Osteoblast (primary cell): Measurements from ENCODE around the gene KRT1. TPM values are rescaled to one million over a fixed set of nuclear protein-coding genes. Genes with fewer than 3 reads are reported as not detected.

Experiments used
- DNase-seq: peaks from one replicate; pipeline ENCODE4 v3.0.0; 2011; ENCODE audit warnings: low spot score, mixed read lengths; ENCODE audit not compliant: insufficient read length; ENCODE audit errors: missing footprints
- H2AFZ ChIP-seq: 2 replicates; pipeline ENCODE4 v1.6.0; 2011; ENCODE audit warnings: mild to moderate bottlenecking, low read length
- H3K27ac ChIP-seq: 2 replicates; pipeline ENCODE4 v1.5.1; 2011; ENCODE audit warnings: mild to moderate bottlenecking, low read depth, low read length, moderate library complexity
- H3K27me3 ChIP-seq: 2 replicates; pipeline ENCODE4 v1.6.0; 2012; ENCODE audit warnings: mild to moderate bottlenecking, control low read depth, inconsistent platforms, low read length, moderate library complexity; ENCODE audit not compliant: insufficient read depth
- H3K36me3 ChIP-seq: 2 replicates; pipeline ENCODE4 v1.5.1; 2011; ENCODE audit warnings: mild to moderate bottlenecking, low read length, control low read depth, moderate library complexity; ENCODE audit not compliant: insufficient read depth
- H3K4me1 ChIP-seq: 2 replicates; pipeline ENCODE4 v1.5.1; 2011; ENCODE audit warnings: mild to moderate bottlenecking, low read length, control low read depth, moderate library complexity; ENCODE audit not compliant: insufficient read depth
- H3K4me2 ChIP-seq: 2 replicates; pipeline ENCODE4 v1.6.0; 2011; ENCODE audit warnings: mild to moderate bottlenecking, low read length; ENCODE audit not compliant: insufficient read depth
- H3K4me3 ChIP-seq: fragments of 200-600 bp; sonication (generic); 3 replicates; pipeline ENCODE4 v1.5.1; 2012; ENCODE audit warnings: mild to moderate bottlenecking, low read length, inconsistent platforms; ENCODE audit not compliant: insufficient read depth
- H3K79me2 ChIP-seq: 2 replicates; pipeline ENCODE4 v1.6.0; 2012; ENCODE audit warnings: mild to moderate bottlenecking, low read length, control low read depth, inconsistent platforms; ENCODE audit not compliant: insufficient read depth
- H3K9me3 ChIP-seq: 2 replicates; pipeline ENCODE4 v1.5.1; 2011; ENCODE audit warnings: low read depth, low read length, control low read depth
- H4K20me1 ChIP-seq: 2 replicates; pipeline ENCODE4 v1.6.0; 2012; ENCODE audit warnings: mild to moderate bottlenecking, low read length, control low read depth; ENCODE audit not compliant: insufficient read depth
- total RNA-seq: library from RNA; depleted of rRNA; stranded (reverse); fragments of >200 nt; gene quantifications from 2 replicates; pipeline ENCODE4 v1.2.3, GENCODE V29; 2012
- TF ChIP-seq, protein P1 (sequence below): IDR thresholded peaks from 2 replicates; pipeline ENCODE4 v1.5.1; 2011; ENCODE audit warnings: mild to moderate bottlenecking, low read depth, low read length, moderate library complexity; ENCODE audit errors: extremely low read depth

KRT1 gene
- total RNA-seq, 1 donor, result not detected

DNA sequence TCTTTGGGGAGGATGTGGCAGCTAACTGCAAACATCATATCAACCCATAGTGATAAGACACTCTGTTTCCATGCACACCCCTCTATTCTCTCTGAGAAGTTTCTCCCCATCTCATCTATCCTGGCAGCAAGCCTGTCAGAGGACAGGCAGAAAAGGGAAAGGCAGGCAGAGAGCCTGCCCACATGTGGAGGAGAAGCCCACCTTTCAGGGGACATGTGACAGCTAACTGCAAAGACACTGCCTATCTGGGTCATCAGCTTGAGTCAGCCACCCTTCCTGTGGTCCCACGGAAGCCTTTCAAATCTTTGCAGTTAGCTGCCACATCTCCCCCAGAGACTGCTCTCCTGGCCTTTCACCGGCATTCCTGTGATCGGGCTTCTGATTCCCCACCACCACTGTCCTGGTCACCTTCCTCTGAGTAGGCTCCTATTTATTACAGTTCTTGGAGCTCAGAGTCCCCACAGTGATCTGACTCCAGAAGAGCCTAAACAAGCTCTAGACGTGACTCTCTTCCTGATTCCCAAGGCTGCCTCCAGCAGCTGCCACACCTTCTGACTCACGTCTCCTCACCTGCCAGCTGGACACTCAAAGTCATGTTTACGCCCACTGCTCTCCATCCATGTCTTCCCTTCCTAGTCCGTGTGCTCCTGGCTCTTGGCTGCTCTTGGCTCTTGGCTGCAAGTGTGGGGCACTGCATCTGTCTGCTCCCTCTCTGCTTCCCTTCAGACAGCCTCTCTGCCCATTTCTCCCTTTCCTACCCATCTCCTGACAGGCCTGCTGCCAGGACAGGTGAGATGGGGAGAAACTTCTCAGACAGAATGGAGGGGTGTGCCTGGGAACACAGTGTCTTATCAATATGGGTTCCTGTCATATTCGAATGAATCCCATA is 7.5 kb upstream of the KRT1 start:
- TF ChIP-seq, protein P1, sequence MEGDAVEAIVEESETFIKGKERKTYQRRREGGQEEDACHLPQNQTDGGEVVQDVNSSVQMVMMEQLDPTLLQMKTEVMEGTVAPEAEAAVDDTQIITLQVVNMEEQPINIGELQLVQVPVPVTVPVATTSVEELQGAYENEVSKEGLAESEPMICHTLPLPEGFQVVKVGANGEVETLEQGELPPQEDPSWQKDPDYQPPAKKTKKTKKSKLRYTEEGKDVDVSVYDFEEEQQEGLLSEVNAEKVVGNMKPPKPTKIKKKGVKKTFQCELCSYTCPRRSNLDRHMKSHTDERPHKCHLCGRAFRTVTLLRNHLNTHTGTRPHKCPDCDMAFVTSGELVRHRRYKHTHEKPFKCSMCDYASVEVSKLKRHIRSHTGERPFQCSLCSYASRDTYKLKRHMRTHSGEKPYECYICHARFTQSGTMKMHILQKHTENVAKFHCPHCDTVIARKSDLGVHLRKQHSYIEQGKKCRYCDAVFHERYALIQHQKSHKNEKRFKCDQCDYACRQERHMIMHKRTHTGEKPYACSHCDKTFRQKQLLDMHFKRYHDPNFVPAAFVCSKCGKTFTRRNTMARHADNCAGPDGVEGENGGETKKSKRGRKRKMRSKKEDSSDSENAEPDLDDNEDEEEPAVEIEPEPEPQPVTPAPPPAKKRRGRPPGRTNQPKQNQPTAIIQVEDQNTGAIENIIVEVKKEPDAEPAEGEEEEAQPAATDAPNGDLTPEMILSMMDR, result no peak
- Histone ChIP-seq H3K27me3 (peaks cover 66% of the 10 kb centered on the region), H3K4me2 (no peak overlapping the region), H3K79me2 (no peaks in the 10 kb centered on the region), H3K27ac (no peak overlapping the region), H4K20me1 (no peaks in the 10 kb centered on the region), H3K4me1 (no peaks in the 10 kb centered on the region), H3K36me3 (no peaks in the 10 kb centered on the region), H3K4me3 (no peak overlapping the region), H2AFZ (no peak overlapping the region), H3K9me3 (no peaks in the 10 kb centered on the region)
- DNase-seq, result no peak

DNA sequence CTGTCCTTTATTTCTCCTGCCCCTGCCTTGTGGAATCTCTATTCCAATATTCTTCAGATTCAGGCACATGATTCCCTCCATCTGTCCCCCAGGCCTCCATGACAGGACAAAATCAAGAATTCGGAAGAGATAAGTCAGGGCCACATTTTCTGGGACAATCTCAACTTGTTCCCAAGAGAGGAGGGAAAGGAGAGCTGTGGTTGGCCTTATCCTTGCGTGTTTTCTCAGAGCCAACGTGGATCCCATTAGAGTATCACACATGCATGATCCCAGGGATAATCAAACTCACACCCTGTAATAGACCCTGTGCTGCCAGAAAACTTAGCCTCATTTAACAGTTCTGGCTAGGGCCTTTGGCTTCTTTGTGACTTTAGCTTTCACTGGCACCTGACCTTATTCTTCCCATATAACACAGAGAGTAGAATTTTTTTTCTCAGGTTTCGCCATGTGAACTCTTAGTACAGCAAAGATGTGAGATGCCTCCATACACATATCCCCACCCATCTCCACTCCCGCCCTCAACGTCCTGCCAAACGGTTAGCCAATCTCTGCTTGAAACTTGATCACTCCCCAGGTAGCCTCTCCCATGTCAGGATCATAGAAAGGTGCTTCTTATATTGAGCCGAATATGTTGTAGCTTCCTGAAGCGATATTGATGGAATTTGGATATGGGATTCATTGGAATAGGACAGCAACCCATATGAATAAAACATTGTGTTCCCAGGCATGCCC is 6.7 kb upstream of the KRT1 start:
- Histone ChIP-seq H3K27me3 (peaks cover 61% of the 10 kb centered on the region), H4K20me1 (no peaks in the 10 kb centered on the region), H3K4me3 (no peak overlapping the region), H3K9me3 (no peaks in the 10 kb centered on the region), H3K79me2 (no peaks in the 10 kb centered on the region), H3K27ac (no peak overlapping the region), H3K4me1 (no peaks in the 10 kb centered on the region), H2AFZ (no peak overlapping the region), H3K4me2 (no peak overlapping the region), H3K36me3 (no peaks in the 10 kb centered on the region)
- TF ChIP-seq, protein P1, result no peak
- no peak for DNase-seq

DNA sequence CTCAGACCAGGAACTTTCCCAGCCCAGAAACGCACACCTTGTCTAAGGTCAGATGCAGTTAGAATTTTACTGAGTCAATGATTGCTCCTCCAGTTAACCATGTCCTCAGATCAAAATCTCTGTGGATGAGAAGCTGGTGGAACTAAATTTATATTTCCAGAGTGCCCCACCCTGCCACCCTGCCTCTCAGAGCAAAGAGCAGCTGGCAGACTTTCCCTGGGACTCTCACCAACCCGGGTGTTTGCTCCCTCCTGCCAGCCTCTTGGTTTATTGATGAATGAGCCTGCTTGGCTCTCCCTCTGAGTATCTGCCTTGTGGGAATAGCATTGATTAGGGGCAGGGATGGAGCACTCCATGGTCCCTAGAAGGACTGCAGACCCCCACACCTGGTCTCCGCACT is 5.9 kb upstream of the KRT1 start:
- Histone ChIP-seq H3K79me2 (no peaks in the 10 kb centered on the region), H3K36me3 (no peaks in the 10 kb centered on the region), H3K9me3 (no peaks in the 10 kb centered on the region), H4K20me1 (no peaks in the 10 kb centered on the region), H3K27ac (no peak overlapping the region), H2AFZ (no peak overlapping the region), H3K4me3 (no peak overlapping the region), H3K4me1 (no peaks in the 10 kb centered on the region), H3K4me2 (no peak overlapping the region), H3K27me3 (peaks cover 57% of the 10 kb centered on the region)
- TF ChIP-seq, protein P1, result no peak
- DNase-seq, result no peak

DNA sequence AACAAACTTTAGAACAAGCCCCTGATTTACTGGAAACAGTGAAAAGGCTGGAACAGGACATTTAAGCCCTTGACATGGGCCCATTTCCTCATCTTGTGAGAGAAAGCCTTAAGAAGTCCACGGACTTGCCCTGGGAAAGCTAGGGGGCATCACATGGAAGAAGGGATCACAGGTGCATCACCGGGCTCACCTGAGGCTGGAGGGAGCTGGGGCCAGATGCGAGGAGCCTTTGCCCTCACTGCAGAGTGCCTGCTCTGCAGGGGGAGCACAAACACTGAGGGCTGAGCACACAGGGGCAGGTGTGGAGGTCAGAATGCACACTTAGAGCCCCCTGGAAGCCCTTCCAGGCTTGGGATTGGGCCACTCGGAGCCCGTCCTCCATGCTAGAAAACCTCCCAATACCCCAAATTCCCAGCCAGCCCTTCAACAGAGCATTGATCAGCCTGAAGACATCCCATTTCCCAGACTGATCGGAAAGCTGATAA is 5.2 kb upstream of the KRT1 start:
- H3K4me2 ChIP-seq, result no peak overlapping the region
- peaks cover 55% of the 10 kb centered on the region for H3K27me3 ChIP-seq
- no peak overlapping the region for H3K27ac ChIP-seq
- no peaks in the 10 kb centered on the region for H3K79me2 ChIP-seq
- TF ChIP-seq, protein P1, result no peak
- H4K20me1 ChIP-seq, result no peaks in the 10 kb centered on the region
- H3K36me3 ChIP-seq, result no peaks in the 10 kb centered on the region
- no peaks in the 10 kb centered on the region for H3K9me3 ChIP-seq
- H2AFZ ChIP-seq, result no peak overlapping the region
- H3K4me1 ChIP-seq, result no peaks in the 10 kb centered on the region
- DNase-seq, result no peak
- H3K4me3 ChIP-seq, result no peak overlapping the region
